C1 segment of cervical spinal cord (tissue), 14 donors: Measurements from ENCODE around the gene LRRC59.
"Not testable (repeated sequence)": the region's sequence is repeated elsewhere in the genome, so short reads cannot be mapped to it uniquely, and the experiment has no call there.

ENCODE experiments used
- DNase-seq, 14 donors: peaks; one replicate each; lab custom pipeline; 2025; lab: John Stamatoyannopoulos, UW

Gene LRRC59

GRCh38 chr17:50347117-50347893 is 50.0 kb downstream of the LRRC59 start:
- DNase-seq = no peak

- peak in 4 of 14 donors; percentile 43 to 57 (median 47) for DNase-seq
Measured at GRCh38 chr17:50346313-50347116, 50.8 kb downstream of the LRRC59 start.

GRCh38 chr17:50345432-50346312 is 51.7 kb downstream of the LRRC59 start, which contains the start of gene XYLT2:
Gene XYLT2 (plus strand): TSS chr17:50346126. CDS start chr17:50346141, 15 bp downstream.
- DNase-seq = peak in 12 of 14 donors; percentile 29 to 84 (median 51)

GRCh38 chr17:50344731-50345365 is 52.5 kb downstream of the LRRC59 start:
- no peak for DNase-seq

GRCh38 chr17:50339381-50339780 is 57.9 kb downstream of the LRRC59 start:
- no peak for DNase-seq

- DNase-seq = no peak
Measured at GRCh38 chr17:50338645-50339044, 58.7 kb downstream of the LRRC59 start.

- no peak for DNase-seq
Measured at GRCh38 chr17:50337956-50338355, 59.4 kb downstream of the LRRC59 start.

- DNase-seq = not testable (repeated sequence)
Measured at GRCh38 chr17:50333291-50334057, 63.8 kb downstream of the LRRC59 start.

- DNase-seq = no peak
Measured at GRCh38 chr17:50332196-50332595, 65.1 kb downstream of the LRRC59 start.
